Neural cell (in vitro differentiated cells): Measurements from ENCODE around the gene ZNF317.

Experiments
- CTCF ChIP-seq: fragments of 450-650 bp; IDR thresholded peaks from 2 replicates; pipeline ENCODE4 v1.5.1; 2014; ENCODE audit warnings: antibody characterized with exemption, mild to moderate bottlenecking, moderate library complexity; ENCODE audit not compliant: poor library complexity, severe bottlenecking
- POLR2AphosphoS5 ChIP-seq: IDR thresholded peaks from 2 replicates; pipeline ENCODE4 v1.6.1; 2012
- REST ChIP-seq: IDR thresholded peaks from 2 replicates; pipeline ENCODE4 v1.6.1; 2012; ENCODE audit warnings: borderline replicate concordance
- SMC3 ChIP-seq: fragments of 450-650 bp; conservative IDR thresholded peaks from 2 replicates; pipeline ENCODE4 v1.6.1; 2014; ENCODE audit warnings: antibody characterized with exemption, mild to moderate bottlenecking, moderate library complexity; ENCODE audit not compliant: poor library complexity

- TF ChIP-seq CTCF (no peak), REST (no peak), POLR2AphosphoS5 (no peak), SMC3 (no peak)
These were observed 30.2 kb upstream of the ZNF317 start for GRCh38 chr19:9109959-9110358.
